Measurements from ENCODE around the gene NOX3.

DNA sequence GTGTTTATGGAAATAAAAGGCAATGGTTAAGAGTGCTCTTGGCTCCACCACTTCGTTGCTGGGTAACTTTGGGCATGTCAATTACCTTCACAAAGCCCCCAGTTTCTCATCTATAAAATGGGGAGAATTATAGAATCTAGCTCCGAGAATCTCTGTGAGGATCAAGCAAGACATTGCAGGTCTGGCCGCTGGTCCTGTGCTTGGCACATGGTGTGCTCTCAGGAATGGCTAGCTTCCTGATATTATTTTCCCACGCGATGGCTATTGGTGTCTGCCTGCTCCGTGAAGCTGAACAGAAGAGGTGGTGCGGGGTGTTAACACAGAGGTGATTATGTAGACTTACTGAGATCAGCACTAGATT, 57.0 kb downstream of the NOX3 start:
- TF ChIP-seq, protein P1, sequence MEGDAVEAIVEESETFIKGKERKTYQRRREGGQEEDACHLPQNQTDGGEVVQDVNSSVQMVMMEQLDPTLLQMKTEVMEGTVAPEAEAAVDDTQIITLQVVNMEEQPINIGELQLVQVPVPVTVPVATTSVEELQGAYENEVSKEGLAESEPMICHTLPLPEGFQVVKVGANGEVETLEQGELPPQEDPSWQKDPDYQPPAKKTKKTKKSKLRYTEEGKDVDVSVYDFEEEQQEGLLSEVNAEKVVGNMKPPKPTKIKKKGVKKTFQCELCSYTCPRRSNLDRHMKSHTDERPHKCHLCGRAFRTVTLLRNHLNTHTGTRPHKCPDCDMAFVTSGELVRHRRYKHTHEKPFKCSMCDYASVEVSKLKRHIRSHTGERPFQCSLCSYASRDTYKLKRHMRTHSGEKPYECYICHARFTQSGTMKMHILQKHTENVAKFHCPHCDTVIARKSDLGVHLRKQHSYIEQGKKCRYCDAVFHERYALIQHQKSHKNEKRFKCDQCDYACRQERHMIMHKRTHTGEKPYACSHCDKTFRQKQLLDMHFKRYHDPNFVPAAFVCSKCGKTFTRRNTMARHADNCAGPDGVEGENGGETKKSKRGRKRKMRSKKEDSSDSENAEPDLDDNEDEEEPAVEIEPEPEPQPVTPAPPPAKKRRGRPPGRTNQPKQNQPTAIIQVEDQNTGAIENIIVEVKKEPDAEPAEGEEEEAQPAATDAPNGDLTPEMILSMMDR (IDR thresholded peaks at IDR 0.05; ENCODE audit: poor library complexity, severe bottlenecking): no peak
- TF ChIP-seq, protein P2, sequence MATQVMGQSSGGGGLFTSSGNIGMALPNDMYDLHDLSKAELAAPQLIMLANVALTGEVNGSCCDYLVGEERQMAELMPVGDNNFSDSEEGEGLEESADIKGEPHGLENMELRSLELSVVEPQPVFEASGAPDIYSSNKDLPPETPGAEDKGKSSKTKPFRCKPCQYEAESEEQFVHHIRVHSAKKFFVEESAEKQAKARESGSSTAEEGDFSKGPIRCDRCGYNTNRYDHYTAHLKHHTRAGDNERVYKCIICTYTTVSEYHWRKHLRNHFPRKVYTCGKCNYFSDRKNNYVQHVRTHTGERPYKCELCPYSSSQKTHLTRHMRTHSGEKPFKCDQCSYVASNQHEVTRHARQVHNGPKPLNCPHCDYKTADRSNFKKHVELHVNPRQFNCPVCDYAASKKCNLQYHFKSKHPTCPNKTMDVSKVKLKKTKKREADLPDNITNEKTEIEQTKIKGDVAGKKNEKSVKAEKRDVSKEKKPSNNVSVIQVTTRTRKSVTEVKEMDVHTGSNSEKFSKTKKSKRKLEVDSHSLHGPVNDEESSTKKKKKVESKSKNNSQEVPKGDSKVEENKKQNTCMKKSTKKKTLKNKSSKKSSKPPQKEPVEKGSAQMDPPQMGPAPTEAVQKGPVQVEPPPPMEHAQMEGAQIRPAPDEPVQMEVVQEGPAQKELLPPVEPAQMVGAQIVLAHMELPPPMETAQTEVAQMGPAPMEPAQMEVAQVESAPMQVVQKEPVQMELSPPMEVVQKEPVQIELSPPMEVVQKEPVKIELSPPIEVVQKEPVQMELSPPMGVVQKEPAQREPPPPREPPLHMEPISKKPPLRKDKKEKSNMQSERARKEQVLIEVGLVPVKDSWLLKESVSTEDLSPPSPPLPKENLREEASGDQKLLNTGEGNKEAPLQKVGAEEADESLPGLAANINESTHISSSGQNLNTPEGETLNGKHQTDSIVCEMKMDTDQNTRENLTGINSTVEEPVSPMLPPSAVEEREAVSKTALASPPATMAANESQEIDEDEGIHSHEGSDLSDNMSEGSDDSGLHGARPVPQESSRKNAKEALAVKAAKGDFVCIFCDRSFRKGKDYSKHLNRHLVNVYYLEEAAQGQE (IDR thresholded peaks at IDR 0.05; ENCODE audit: borderline replicate concordance): no peak
- no peak for TF ChIP-seq TAF1 (IDR thresholded peaks at IDR 0.05; ENCODE audit: low read depth)
- TF ChIP-seq RAD21 (conservative IDR thresholded peaks at IDR 0.05): no peak
- no peak for TF ChIP-seq EP300 (conservative IDR thresholded peaks at IDR 0.05; ENCODE audit: poor library complexity, severe bottlenecking)

Data from neural cell (in vitro differentiated cells).